ENCODE data around the gene SUCLG2. TPM values are rescaled to one million over a fixed set of nuclear protein-coding genes. Genes with fewer than 3 reads are reported as not detected.

SUCLG2 gene
- total and polyA plus RNA-seq, 4 donors, result 34.3 to 68.4 (median 44.3) TPM

DNA sequence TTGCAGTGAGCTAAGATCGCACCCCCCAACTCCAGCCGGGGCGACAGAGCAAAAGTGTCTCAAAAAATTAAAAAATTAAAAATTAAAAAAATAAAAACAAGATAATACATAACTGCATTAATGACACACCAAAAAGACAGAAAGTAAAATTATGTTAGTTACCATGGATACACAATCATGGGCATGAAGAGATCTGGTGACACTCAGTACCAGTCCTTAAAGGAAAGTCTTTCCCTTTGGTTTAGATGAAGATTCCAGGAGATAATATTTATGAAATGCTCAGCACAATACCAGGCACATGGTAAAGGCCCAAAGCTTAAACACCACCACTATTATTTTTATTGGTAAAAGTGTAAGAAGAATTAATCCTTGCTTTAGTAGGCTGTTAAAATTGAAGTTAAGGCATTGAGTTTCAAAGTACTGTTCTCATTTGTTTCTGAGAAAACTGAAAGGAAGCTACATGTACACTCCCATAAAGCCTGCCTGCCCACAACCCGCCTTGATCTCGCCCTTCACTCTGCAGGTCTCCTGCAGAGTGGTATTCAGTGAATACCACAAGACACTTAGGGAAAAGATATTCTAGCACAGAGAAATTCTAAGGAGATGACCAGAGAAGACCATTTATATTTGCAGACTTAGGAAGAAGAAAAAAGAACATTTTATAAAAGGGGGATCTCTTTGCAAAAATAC is 52.3 kb downstream of the SUCLG2 start:
- Histone ChIP-seq H3K9ac (ENCODE audit: insufficient read depth in 1 of 2, low read length in 2 of 2) (no peak overlapping the region), H3K27ac (ENCODE audit: low read depth in 1 of 2, low read length in 1 of 2) (no peak overlapping the region), H3K4me3 (no peak overlapping the region), H3K9me3 (ENCODE audit: control insufficient read depth in 4 of 4, insufficient read depth in 3 of 4, low read length in 3 of 4) (no peaks in the 10 kb centered on the region), H3K4me1 (ENCODE audit: control insufficient read depth in 5 of 5, insufficient read depth in 5 of 5, low read length in 5 of 5) (peaks cover 0 to 13% (median 4%) of the 10 kb centered on the region in 5 donors), H3K36me3 (ENCODE audit: control insufficient read depth in 4 of 4, insufficient read depth in 4 of 4, low read length in 4 of 4) (peaks cover 3 to 17% (median 9%) of the 10 kb centered on the region in 4 donors), H3K27me3 (ENCODE audit: control insufficient read depth in 3 of 3, insufficient read depth in 3 of 3, low read length in 2 of 3) (no peaks in the 10 kb centered on the region)
- DNase-seq (no peak), ATAC-seq (ENCODE audit: insufficient read depth, low FRiP score) (no peak)
- no peak for TF ChIP-seq CTCF (IDR thresholded peaks at IDR 0.05; ENCODE audit: control extremely low read depth, extremely low read depth)
- WGBS, 2 donors, result 86 to 93% methylated on average over 5 of the region's 5 CpGs

DNA sequence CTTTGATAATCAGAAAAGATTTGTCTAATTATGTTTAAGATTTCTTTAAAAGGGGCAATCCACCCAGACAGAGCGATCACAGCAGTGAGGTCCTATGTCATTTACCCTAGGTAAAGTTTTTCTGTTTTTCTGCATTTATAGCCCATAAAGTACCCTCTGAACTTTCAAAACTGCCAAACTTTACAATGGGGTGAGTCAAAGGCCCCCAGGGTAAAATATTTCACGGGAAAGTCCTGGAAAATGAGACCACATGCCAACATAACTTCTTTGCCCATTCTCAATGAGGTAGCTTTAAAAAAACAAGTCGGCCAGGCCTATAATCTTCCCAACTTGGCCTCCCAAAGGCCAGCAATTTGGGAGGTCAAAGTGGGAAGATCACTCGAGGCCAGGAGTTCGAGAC is 53.0 kb downstream of the SUCLG2 start:
- no peak for TF ChIP-seq CTCF (IDR thresholded peaks at IDR 0.05; ENCODE audit: control extremely low read depth, extremely low read depth)
- Histone ChIP-seq H3K9ac (ENCODE audit: insufficient read depth in 1 of 2, low read length in 2 of 2) (no peak overlapping the region), H3K4me3 (no peak overlapping the region), H3K27me3 (ENCODE audit: control insufficient read depth in 3 of 3, insufficient read depth in 3 of 3, low read length in 2 of 3) (no peaks in the 10 kb centered on the region), H3K9me3 (ENCODE audit: control insufficient read depth in 4 of 4, insufficient read depth in 3 of 4, low read length in 3 of 4) (no peaks in the 10 kb centered on the region), H3K27ac (ENCODE audit: low read depth in 1 of 2, low read length in 1 of 2) (no peak overlapping the region), H3K4me1 (ENCODE audit: control insufficient read depth in 5 of 5, insufficient read depth in 5 of 5, low read length in 5 of 5) (peaks cover 0 to 13% (median 4%) of the 10 kb centered on the region in 5 donors), H3K36me3 (ENCODE audit: control insufficient read depth in 4 of 4, insufficient read depth in 4 of 4, low read length in 4 of 4) (peaks cover 3 to 17% (median 8%) of the 10 kb centered on the region in 4 donors)
- 90 to 96% methylated on average over 5 of the region's 5 CpGs for WGBS, 2 donors
- DNase-seq (no peak), ATAC-seq (ENCODE audit: insufficient read depth, low FRiP score) (no peak)

GRCh38 chr3:67599821-67600220 is 54.6 kb downstream of the SUCLG2 start:
- DNase-seq (peak in 1 of 3 donors; percentile 54), ATAC-seq (ENCODE audit: insufficient read depth, low FRiP score) (no peak)
- peaks cover 0 to 13% (median 4%) of the 10 kb centered on the region in 5 donors for H3K4me1 ChIP-seq (ENCODE audit: control insufficient read depth in 5 of 5, insufficient read depth in 5 of 5, low read length in 5 of 5)
- no peaks in the 10 kb centered on the region for H3K9me3 ChIP-seq (ENCODE audit: control insufficient read depth in 4 of 4, insufficient read depth in 3 of 4, low read length in 3 of 4)
- peaks cover 2 to 8% (median 5%) of the 10 kb centered on the region in 4 donors for H3K36me3 ChIP-seq (ENCODE audit: control insufficient read depth in 4 of 4, insufficient read depth in 4 of 4, low read length in 4 of 4)
- no peak for TF ChIP-seq CTCF (IDR thresholded peaks at IDR 0.05; ENCODE audit: control extremely low read depth, extremely low read depth)
- H3K9ac ChIP-seq (ENCODE audit: insufficient read depth in 1 of 2, low read length in 2 of 2), result no peak overlapping the region
- H3K27ac ChIP-seq (ENCODE audit: low read depth in 1 of 2, low read length in 1 of 2), result no peak overlapping the region
- 81 to 85% methylated on average over 2 of the region's 2 CpGs for WGBS, 2 donors
- H3K4me3 ChIP-seq, result no peak overlapping the region
- no peaks in the 10 kb centered on the region for H3K27me3 ChIP-seq (ENCODE audit: control insufficient read depth in 3 of 3, insufficient read depth in 3 of 3, low read length in 2 of 3)
